SK-N-SH treated with all-trans-retinoic acid at 6 μM for 48 hours (cell line): Measurements from ENCODE around the gene CEP43.

Source experiments
- ATAC-seq: fragments of 200-7000 bp; cut with Tn5 transposase; 3 replicates; pipeline ENCODE4 v1.9.1; 2020; ENCODE audit warnings: mild to moderate bottlenecking, moderate library complexity
- BACH2 ChIP-seq: fragments of 250-450 bp; sonication (Bioruptor Pico); IDR thresholded peaks from 2 replicates; pipeline ENCODE4 v1.9.0; 2021; ENCODE audit warnings: mild to moderate bottlenecking, borderline replicate concordance
- CREB5 ChIP-seq: fragments of 250-450 bp; sonication (Bioruptor Pico); IDR thresholded peaks from 2 replicates; pipeline ENCODE4 v1.5.1; 2020; ENCODE audit warnings: low read depth, mild to moderate bottlenecking, moderate library complexity
- CSDC2 ChIP-seq: fragments of 250-450 bp; sonication (Bioruptor Pico); IDR thresholded peaks from 2 replicates; pipeline ENCODE4 v1.5.0; 2020; ENCODE audit warnings: mild to moderate bottlenecking, moderate library complexity
- CSRNP3 ChIP-seq: fragments of 250-450 bp; sonication (Bioruptor Pico); IDR thresholded peaks from 2 replicates; pipeline ENCODE4 v1.5.1; 2021; ENCODE audit warnings: mild to moderate bottlenecking, moderate library complexity
- ESRRG ChIP-seq: fragments of 250-450 bp; sonication (Bioruptor Pico); IDR thresholded peaks from 2 replicates; pipeline ENCODE4 v1.6.1; 2021; ENCODE audit warnings: mild to moderate bottlenecking
- OSR1 ChIP-seq: fragments of 250-450 bp; sonication (Bioruptor Pico); IDR thresholded peaks from 2 replicates; pipeline ENCODE4 v1.8.0; 2022; ENCODE audit warnings: moderate library complexity, mild to moderate bottlenecking, inconsistent platforms
- PATZ1 ChIP-seq: fragments of 250-450 bp; sonication (Bioruptor Pico); IDR thresholded peaks from 2 replicates; pipeline ENCODE4 v1.8.0; 2020; ENCODE audit warnings: mild to moderate bottlenecking, moderate library complexity, borderline replicate concordance
- POU6F1 ChIP-seq: fragments of 250-450 bp; sonication (Bioruptor Pico); IDR thresholded peaks from 2 replicates; pipeline ENCODE4 v1.8.0; 2021; ENCODE audit warnings: low read depth, mild to moderate bottlenecking, moderate library complexity, borderline replicate concordance
- PPARA ChIP-seq: fragments of 250-450 bp; sonication (Bioruptor Pico); IDR thresholded peaks from 2 replicates; pipeline ENCODE4 v1.5.0; 2020; ENCODE audit warnings: mild to moderate bottlenecking, borderline replicate concordance
- RARB ChIP-seq: fragments of 250-450 bp; sonication (Bioruptor Pico); IDR thresholded peaks from 2 replicates; pipeline ENCODE4 v1.8.0; 2021; ENCODE audit warnings: mild to moderate bottlenecking, moderate library complexity
- SNAI2 ChIP-seq: fragments of 250-450 bp; sonication (Bioruptor Pico); IDR thresholded peaks from 2 replicates; pipeline ENCODE4 v1.5.0; 2020; ENCODE audit warnings: mild to moderate bottlenecking, moderate library complexity
- TCF4 ChIP-seq: fragments of 250-450 bp; sonication (Bioruptor Pico); IDR thresholded peaks from 2 replicates; pipeline ENCODE4 v1.8.0; 2021; ENCODE audit warnings: mild to moderate bottlenecking, moderate library complexity, borderline replicate concordance
- TSHZ2 ChIP-seq: fragments of 250-450 bp; sonication (Bioruptor Pico); IDR thresholded peaks from 2 replicates; pipeline ENCODE4 v1.5.0; 2020; ENCODE audit warnings: mild to moderate bottlenecking, moderate library complexity
- ZC3H10 ChIP-seq: fragments of 250-450 bp; sonication (Bioruptor Pico); IDR thresholded peaks from 2 replicates; pipeline ENCODE4 v1.5.1; 2021; ENCODE audit warnings: mild to moderate bottlenecking, moderate library complexity
- ZFP3 ChIP-seq: fragments of 250-450 bp; sonication (Bioruptor Pico); IDR thresholded peaks from 2 replicates; pipeline ENCODE4 v1.5.0; 2020; ENCODE audit warnings: mild to moderate bottlenecking, moderate library complexity
- ZFP30 ChIP-seq: fragments of 450-650 bp; formaldehyde crosslinking; IDR thresholded peaks from 2 replicates; pipeline ENCODE4 v1.5.0; 2022; ENCODE audit warnings: mild to moderate bottlenecking, moderate library complexity
- ZNF565 ChIP-seq: fragments of 450-650 bp; formaldehyde crosslinking; conservative IDR thresholded peaks from 2 replicates; pipeline ENCODE4 v1.5.0; 2020; ENCODE audit warnings: low read depth, mild to moderate bottlenecking, moderate library complexity
- ZNF70 ChIP-seq: fragments of 450-650 bp; formaldehyde crosslinking; IDR thresholded peaks from 2 replicates; pipeline ENCODE4 v1.5.0; 2020; ENCODE audit warnings: mild to moderate bottlenecking, moderate library complexity

Gene CEP43

GRCh38 chr6:166977621-166978525 lies 21.3 kb upstream of the CEP43 start:
- peak; percentile 27; the same call in 1 of the 3 replicates for ATAC-seq
- TF ChIP-seq ZFP30 (no peak), ZFP3 (CRISPR knock-in tag) (no peak), CSDC2 (no peak), CSRNP3 (CRISPR knock-in tag) (no peak), CREB5 (no peak), TSHZ2 (no peak), ZNF565 (CRISPR knock-in tag) (no peak)

GRCh38 chr6:166980738-166981137 lies 18.5 kb upstream of the CEP43 start:
- TF ChIP-seq BACH2 (no peak), OSR1 (CRISPR knock-in tag) (no peak), ESRRG (CRISPR knock-in tag) (no peak), SNAI2 (CRISPR knock-in tag) (no peak), CREB5 (no peak), ZFP30 (no peak), ZC3H10 (no peak), PATZ1 (CRISPR knock-in tag) (no peak), POU6F1 (CRISPR knock-in tag) (no peak), PPARA (no peak), TCF4 (CRISPR knock-in tag) (no peak)
- TF ChIP-seq, all 23 proteins: peak for 0
- no peak for ATAC-seq

GRCh38 chr6:166987448-166987847 lies 11.7 kb upstream of the CEP43 start:
- TF ChIP-seq ZNF70 (no peak), RARB (no peak), PATZ1 (CRISPR knock-in tag) (no peak), OSR1 (CRISPR knock-in tag) (no peak), ZC3H10 (no peak), CREB5 (no peak)
- ATAC-seq = no peak
